Activated CD4-positive, alpha-beta memory T cell treated with anti-CD3 and anti-CD28 coated beads for 36 hours (primary cell): ENCODE data around the gene ANKFN1. TPM values are rescaled to one million over a fixed set of nuclear protein-coding genes. Genes with fewer than 3 reads are reported as not detected.
"Not testable (repeated sequence)": the region's sequence is repeated elsewhere in the genome, so short reads cannot be mapped to it uniquely, and the experiment has no call there.

ENCODE experiments used
- CTCF ChIA-PET: fragments of 350-600 bp; sonication (Branson Sonifier 250); formaldehyde crosslinking; loops from one replicate; lab custom pipeline; 2021; ENCODE audit warnings: antibody characterized with exemption, inconsistent platforms; lab: Charles Lee
- POLR2A ChIA-PET: fragments of 350-600 bp; sonication (Branson Sonifier 250); formaldehyde crosslinking; loops from one replicate; lab custom pipeline; 2021; ENCODE audit warnings: antibody characterized with exemption; lab: Charles Lee
- DNase-seq: peaks from one replicate; pipeline ENCODE4 v3.0.0-alpha.2; 2020
- H3K27ac Mint-ChIP-seq: one replicate; pipeline ENCODE4 v1.8.0; 2021; ENCODE audit warnings: mixed read lengths
- H3K27me3 Mint-ChIP-seq: one replicate; pipeline ENCODE4 v1.8.0; 2021; ENCODE audit warnings: mixed read lengths
- H3K36me3 Mint-ChIP-seq: one replicate; pipeline ENCODE4 v1.8.0; 2021; ENCODE audit warnings: mixed read lengths
- H3K4me1 Mint-ChIP-seq: one replicate; pipeline ENCODE4 v1.8.0; 2021; ENCODE audit warnings: low read depth, mixed read lengths
- H3K4me3 Mint-ChIP-seq: one replicate; pipeline ENCODE4 v1.8.0; 2021; ENCODE audit warnings: mild to moderate bottlenecking, mixed read lengths
- H3K9me3 Mint-ChIP-seq: one replicate; pipeline ENCODE4 v1.8.0; 2021; ENCODE audit warnings: mixed read lengths
- intact Hi-C: fragments of 100-400 bp; cut with micrococcal nuclease; formaldehyde crosslinking; loops from one replicate; pipeline ENCODE4 v1.15.1; 2023
- total RNA-seq, 2 experiments: library from RNA; stranded (reverse); gene quantifications; one replicate each; pipeline ENCODE4 v1.2.3, GENCODE V29; 2021

The ANKFN1 gene
- total RNA-seq, 2 experiments from 2014 or later, result not detected

DNA sequence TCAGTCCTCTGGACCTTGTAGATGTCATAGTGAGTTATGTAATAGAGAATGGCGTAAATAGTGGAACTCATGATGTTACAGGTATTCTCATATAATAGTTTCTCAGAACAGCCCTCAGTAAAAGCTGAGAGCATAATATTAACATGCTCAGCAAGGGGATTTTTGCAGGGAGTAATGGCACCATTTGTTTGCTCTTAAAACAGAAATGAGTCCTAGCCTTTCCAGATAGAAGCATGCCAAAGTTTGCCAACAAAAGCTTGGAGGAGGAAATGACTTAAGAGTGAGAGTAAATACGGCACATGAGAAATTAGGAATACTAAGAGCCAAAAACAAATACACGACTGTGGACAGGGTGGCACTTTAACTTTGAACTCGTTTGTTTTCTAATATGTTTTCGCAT, 198.4 kb downstream of the ANKFN1 start:
- H3K36me3 Mint-ChIP-seq, result no peaks in the 10 kb centered on the region
- CTCF ChIA-PET, result no interaction called here
- intact Hi-C loops, result no loop called here
- H3K9me3 Mint-ChIP-seq, result no peaks in the 10 kb centered on the region
- no peak overlapping the region for H3K27ac Mint-ChIP-seq
- no peak for DNase-seq
- POLR2A ChIA-PET, result no interaction called here
- no peaks in the 10 kb centered on the region for H3K4me1 Mint-ChIP-seq
- H3K27me3 Mint-ChIP-seq, result peaks cover 8% of the 10 kb centered on the region
- no peak overlapping the region for H3K4me3 Mint-ChIP-seq

DNA sequence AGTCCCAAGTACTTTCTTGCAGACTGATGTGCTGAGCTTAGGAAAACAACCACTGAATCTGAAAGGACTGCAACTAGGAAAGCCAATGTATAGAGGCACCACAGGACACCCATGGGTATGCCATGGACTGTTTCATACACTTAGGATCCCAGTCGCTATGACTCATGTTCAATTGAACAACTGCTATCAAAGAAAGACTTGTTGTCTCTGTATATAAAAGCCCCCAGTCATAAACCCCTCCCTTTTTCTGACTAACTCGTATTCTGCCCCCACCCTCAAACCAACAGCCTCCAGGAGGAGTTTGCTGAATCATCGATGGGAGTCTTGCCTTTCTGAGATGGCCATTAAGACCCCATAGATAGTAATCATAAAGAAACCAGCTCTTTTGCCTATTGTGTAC, 205.4 kb downstream of the ANKFN1 start:
- Mint-ChIP-seq H3K4me3 (no peak overlapping the region), H3K27ac (no peak overlapping the region), H3K27me3 (peaks cover 9% of the 10 kb centered on the region), H3K36me3 (no peaks in the 10 kb centered on the region), H3K4me1 (no peaks in the 10 kb centered on the region), H3K9me3 (no peaks in the 10 kb centered on the region)
- intact Hi-C loops, result no loop called here
- ChIA-PET CTCF (no interaction called here), POLR2A (no interaction called here)
- no peak for DNase-seq

GRCh38 chr17:56359518-56359917, 206.2 kb downstream of the ANKFN1 start:
- Mint-ChIP-seq H3K27ac (no peak overlapping the region), H3K4me1 (no peaks in the 10 kb centered on the region), H3K27me3 (peaks cover 9% of the 10 kb centered on the region), H3K36me3 (no peaks in the 10 kb centered on the region), H3K9me3 (no peaks in the 10 kb centered on the region), H3K4me3 (no peak overlapping the region)
- intact Hi-C loops, result no loop called here
- CTCF ChIA-PET, result no interaction called here
- POLR2A ChIA-PET, result no interaction called here
- no peak for DNase-seq

DNA sequence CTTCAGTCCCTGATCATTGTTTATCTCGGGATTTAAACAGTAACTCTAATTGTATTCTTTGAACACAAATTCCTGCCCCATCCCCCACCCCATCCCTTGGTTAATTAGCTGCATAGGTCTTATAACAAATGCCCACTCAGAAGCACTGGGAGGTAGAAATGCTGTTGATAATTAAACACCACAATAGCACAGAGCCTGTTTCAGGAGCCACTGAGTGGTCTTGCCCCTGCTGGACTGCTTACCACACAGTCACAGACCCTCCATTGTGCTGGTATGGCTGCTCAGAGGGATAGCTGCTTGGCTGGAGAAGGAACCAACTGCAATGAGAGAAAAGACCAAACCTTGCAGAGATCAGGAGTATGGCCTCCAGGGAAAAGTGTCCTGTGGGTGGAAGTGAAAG, 214.1 kb downstream of the ANKFN1 start:
- intact Hi-C loops, result no loop called here
- CTCF ChIA-PET, result no interaction called here
- H3K9me3 Mint-ChIP-seq, result no peaks in the 10 kb centered on the region
- no peaks in the 10 kb centered on the region for H3K4me1 Mint-ChIP-seq
- POLR2A ChIA-PET, result no interaction called here
- H3K4me3 Mint-ChIP-seq, result no peak overlapping the region
- H3K27me3 Mint-ChIP-seq, result peaks cover 4% of the 10 kb centered on the region
- no peaks in the 10 kb centered on the region for H3K36me3 Mint-ChIP-seq
- DNase-seq, result no peak
- H3K27ac Mint-ChIP-seq, result no peak overlapping the region

- Mint-ChIP-seq H3K4me3 (no peak overlapping the region), H3K27me3 (no peaks in the 10 kb centered on the region), H3K27ac (no peak overlapping the region), H3K4me1 (no peaks in the 10 kb centered on the region), H3K9me3 (no peaks in the 10 kb centered on the region), H3K36me3 (no peaks in the 10 kb centered on the region)
- CTCF ChIA-PET, result no interaction called here
- intact Hi-C loops, result no loop called here
- DNase-seq, result no peak
- POLR2A ChIA-PET, result no interaction called here
Observed at GRCh38 chr17:56373981-56374833, 220.9 kb downstream of the ANKFN1 start.

DNA sequence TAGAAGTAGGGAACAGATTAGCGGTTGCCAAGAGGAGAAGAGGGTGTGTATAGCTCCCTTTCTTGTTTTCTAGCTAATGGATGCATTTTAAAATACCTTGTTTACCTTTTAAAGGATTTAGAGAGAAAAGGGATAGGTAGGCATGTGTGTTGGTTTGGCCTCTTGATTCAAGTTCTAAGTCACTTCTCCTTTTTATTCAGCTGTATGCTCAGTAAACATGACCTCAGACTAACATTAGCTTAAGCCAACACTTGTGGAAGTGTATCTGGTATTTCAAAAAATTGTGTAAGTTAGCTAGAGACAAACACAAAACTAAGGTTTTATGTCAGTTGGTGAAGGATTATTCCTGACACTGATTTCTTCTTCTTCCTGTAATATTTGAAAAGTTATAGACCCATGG, 236.1 kb downstream of the ANKFN1 start:
- Mint-ChIP-seq H3K9me3 (peaks cover 4% of the 10 kb centered on the region), H3K4me1 (no peaks in the 10 kb centered on the region), H3K27me3 (peaks cover 2% of the 10 kb centered on the region), H3K27ac (no peak overlapping the region), H3K4me3 (no peak overlapping the region), H3K36me3 (no peaks in the 10 kb centered on the region)
- ChIA-PET POLR2A (no interaction called here), CTCF (interaction anchor here (0.8 kb wide), 1 partner anchor 89 kb away, joined by 3 read pairs; no protein-coding TSS in a partner anchor)
- no peak for DNase-seq
- intact Hi-C loops, result no loop called here

DNA sequence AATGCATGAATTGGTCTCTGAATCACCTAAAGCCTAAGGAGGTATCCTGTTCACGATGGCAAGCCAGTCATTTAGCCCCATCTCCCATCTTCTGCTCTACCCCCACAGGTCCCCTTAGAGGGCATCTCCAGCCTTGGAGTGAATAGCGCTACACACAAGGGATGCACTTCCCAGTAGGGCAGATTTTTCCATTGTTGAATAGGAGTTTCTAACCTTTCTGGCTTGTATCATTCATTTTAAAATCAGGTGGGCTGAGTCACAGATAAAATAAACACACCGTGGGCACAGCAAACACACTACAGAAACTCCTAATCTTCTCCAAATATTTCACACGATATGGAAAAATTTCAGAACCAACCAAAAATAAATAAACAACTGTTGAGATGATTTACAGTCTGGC, 239.0 kb downstream of the ANKFN1 start:
- intact Hi-C loops, result no loop called here
- no peak for DNase-seq
- Mint-ChIP-seq H3K36me3 (no peaks in the 10 kb centered on the region), H3K9me3 (peaks cover 4% of the 10 kb centered on the region), H3K4me1 (no peaks in the 10 kb centered on the region), H3K27me3 (peaks cover 5% of the 10 kb centered on the region), H3K4me3 (no peak overlapping the region), H3K27ac (no peak overlapping the region)
- ChIA-PET CTCF (no interaction called here), POLR2A (no interaction called here)

- Mint-ChIP-seq H3K9me3 (peaks cover 4% of the 10 kb centered on the region), H3K27ac (no peak overlapping the region), H3K4me3 (no peak overlapping the region), H3K27me3 (peaks cover 5% of the 10 kb centered on the region), H3K36me3 (no peaks in the 10 kb centered on the region), H3K4me1 (no peaks in the 10 kb centered on the region)
- intact Hi-C loops, result no loop called here
- ChIA-PET CTCF (no interaction called here), POLR2A (no interaction called here)
- no peak for DNase-seq
Observed at GRCh38 chr17:56393156-56393555, 239.9 kb downstream of the ANKFN1 start.

- CTCF ChIA-PET, result no interaction called here
- no peak overlapping the region for H3K4me3 Mint-ChIP-seq
- H3K27me3 Mint-ChIP-seq, result peaks cover 5% of the 10 kb centered on the region
- H3K4me1 Mint-ChIP-seq, result no peaks in the 10 kb centered on the region
- H3K36me3 Mint-ChIP-seq, result no peaks in the 10 kb centered on the region
- no peak overlapping the region for H3K27ac Mint-ChIP-seq
- intact Hi-C loops, result no loop called here
- H3K9me3 Mint-ChIP-seq, result no peaks in the 10 kb centered on the region
- no peak for DNase-seq
- POLR2A ChIA-PET, result no interaction called here
Observed at GRCh38 chr17:56395787-56396186, 242.5 kb downstream of the ANKFN1 start.

DNA sequence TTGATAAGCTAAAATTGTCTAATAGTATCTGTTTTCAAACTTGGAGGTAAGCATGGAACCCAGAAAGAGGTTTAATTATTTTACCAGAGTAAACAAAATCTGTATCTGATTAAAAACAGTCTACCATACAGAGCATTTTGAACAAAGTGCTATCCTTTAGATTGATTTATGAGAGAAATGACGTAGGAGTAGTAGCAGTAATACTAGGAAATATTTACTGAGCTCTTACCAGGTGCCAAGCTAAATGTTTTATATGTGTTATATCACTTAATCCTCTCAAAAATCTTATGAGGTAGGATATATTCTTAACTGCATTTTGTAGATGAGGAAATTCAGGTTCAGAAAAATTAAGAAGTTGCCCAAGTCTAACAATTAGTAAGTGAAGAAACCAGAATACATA, 253.8 kb downstream of the ANKFN1 start:
- CTCF ChIA-PET, result no interaction called here
- DNase-seq, result no peak
- Mint-ChIP-seq H3K9me3 (peaks cover 2% of the 10 kb centered on the region), H3K4me3 (no peak overlapping the region), H3K27me3 (peaks cover 17% of the 10 kb centered on the region), H3K27ac (no peak overlapping the region), H3K36me3 (no peaks in the 10 kb centered on the region), H3K4me1 (no peaks in the 10 kb centered on the region)
- intact Hi-C loops, result no loop called here
- POLR2A ChIA-PET, result no interaction called here

DNA sequence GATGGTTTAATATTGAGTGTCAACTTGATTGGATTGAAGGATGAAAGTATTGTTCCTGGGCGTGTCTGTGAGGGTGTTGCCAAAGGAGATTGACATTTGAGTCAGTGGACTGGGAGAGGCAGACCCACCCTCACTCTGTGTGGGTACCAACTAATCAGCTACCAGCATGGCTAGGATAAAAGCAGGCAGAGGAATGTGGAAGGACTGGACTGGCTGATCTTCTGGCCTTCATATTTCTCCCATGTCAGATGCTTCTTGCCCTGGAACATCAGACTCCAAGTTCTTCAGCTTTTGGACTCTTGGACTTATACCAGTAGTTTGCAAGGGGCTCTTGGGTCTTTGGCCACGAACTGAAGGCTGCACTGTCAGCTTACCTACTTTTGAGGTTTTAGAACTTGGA, 259.1 kb downstream of the ANKFN1 start:
- H3K36me3 Mint-ChIP-seq, H3K4me3 Mint-ChIP-seq, H3K27ac Mint-ChIP-seq, CTCF ChIA-PET, H3K27me3 Mint-ChIP-seq, H3K9me3 Mint-ChIP-seq, H3K4me1 Mint-ChIP-seq, POLR2A ChIA-PET, intact Hi-C loops, DNase-seq: not testable (repeated sequence)

GRCh38 chr17:56416682-56417351, 263.5 kb downstream of the ANKFN1 start:
- no peaks in the 10 kb centered on the region for H3K36me3 Mint-ChIP-seq
- POLR2A ChIA-PET, result no interaction called here
- DNase-seq, result no peak
- intact Hi-C loops, result no loop called here
- H3K4me1 Mint-ChIP-seq, result no peaks in the 10 kb centered on the region
- no peak overlapping the region for H3K27ac Mint-ChIP-seq
- H3K27me3 Mint-ChIP-seq, result peaks cover 7% of the 10 kb centered on the region
- CTCF ChIA-PET, result no interaction called here
- peaks cover 5% of the 10 kb centered on the region for H3K9me3 Mint-ChIP-seq
- H3K4me3 Mint-ChIP-seq, result no peak overlapping the region

GRCh38 chr17:56424005-56424404, 270.7 kb downstream of the ANKFN1 start:
- ChIA-PET CTCF (no interaction called here), POLR2A (no interaction called here)
- Mint-ChIP-seq H3K4me3 (no peak overlapping the region), H3K9me3 (no peaks in the 10 kb centered on the region), H3K27me3 (peaks cover 9% of the 10 kb centered on the region), H3K27ac (no peak overlapping the region), H3K4me1 (peaks cover 6% of the 10 kb centered on the region), H3K36me3 (no peaks in the 10 kb centered on the region)
- no peak for DNase-seq
- intact Hi-C loops, result no loop called here
